ENCODE measurements around the gene NUDT22. TPM values are rescaled to one million over a fixed set of nuclear protein-coding genes. Genes with fewer than 3 reads are reported as not detected.

The NUDT22 gene
- total RNA-seq, 1 experiment from 2014 or later = 81.5 TPM

DNA sequence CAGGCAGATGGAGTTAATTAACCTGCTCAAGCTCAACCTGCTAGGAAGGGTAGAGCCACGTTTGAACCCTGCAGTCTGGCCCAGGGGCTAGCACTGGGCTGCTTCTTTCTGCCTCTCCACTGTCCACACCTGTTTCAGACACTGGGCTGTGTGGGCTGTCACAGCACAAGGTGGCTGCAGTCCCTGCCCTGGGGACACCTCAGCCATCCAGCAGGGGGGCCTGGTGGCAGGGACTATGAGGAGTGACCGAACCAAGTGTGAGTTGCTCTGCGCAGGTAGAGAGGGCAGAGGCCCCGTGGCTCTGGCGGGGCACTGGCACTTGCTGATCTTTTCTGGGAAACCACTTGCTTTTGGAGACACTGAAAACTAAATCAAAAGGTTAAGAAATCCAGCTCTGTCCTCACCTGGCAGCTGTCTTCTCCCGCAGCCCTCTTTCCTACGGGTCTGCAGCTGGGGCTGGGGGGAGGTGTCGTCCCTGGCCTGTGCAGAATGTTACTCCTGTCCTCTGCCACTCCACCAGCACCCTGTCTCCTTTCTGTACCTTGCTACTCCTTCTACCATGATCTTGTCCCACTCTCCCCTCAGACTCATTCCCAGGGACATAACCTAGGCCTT, 52.6 kb downstream of the NUDT22 start:
- Histone ChIP-seq H3K36me3 (peaks cover 57% of the 10 kb centered on the region), H3K4me3 (no peak overlapping the region), H3K9me3 (replicated peaks) (no peaks in the 10 kb centered on the region), H3K27me3 (replicated peaks) (no peaks in the 10 kb centered on the region), H3K27ac (no peak overlapping the region), H3K4me1 (replicated peaks) (peaks cover 5% of the 10 kb centered on the region)
- no peak for DNase-seq (ENCODE audit: low read depth in 1 of 2, low spot score in 2 of 2)

Other genes with a start within 250 kb of the NUDT22 start
- 35.6 and 69.7 TPM in 2 replicates for gene OTUB1, start 239.8 kb upstream of the NUDT22 start, total RNA-seq (2014; rRNA removed; shearing (Covaris generic))
- 0.18 TPM in 1 of 2 replicates, not detected in the other for gene FLRT1, start 190.3 kb upstream of the NUDT22 start, total RNA-seq (2014; rRNA removed; shearing (Covaris generic))
- 17.6 and 22.6 TPM in 2 replicates for gene MACROD1, start 60.2 kb upstream of the NUDT22 start, total RNA-seq (2014; rRNA removed; shearing (Covaris generic))
- gene STIP1, start 40.1 kb upstream of the NUDT22 start, total RNA-seq (2014; rRNA removed; shearing (Covaris generic)) = 402 and 488 TPM in 2 replicates
- gene FERMT3, start 19.6 kb upstream of the NUDT22 start, total RNA-seq (2014; rRNA removed; shearing (Covaris generic)) = 0.84 TPM in 1 of 2 replicates, not detected in the other
- gene TRPT1, start 88 bp upstream of the NUDT22 start, total RNA-seq (2014; rRNA removed; shearing (Covaris generic)) = 49.4 and 50.2 TPM in 2 replicates
- 2.7 and 11.9 TPM in 2 replicates for gene DNAJC4, start 4.3 kb downstream of the NUDT22 start, total RNA-seq (2014; rRNA removed; shearing (Covaris generic))
- 13.0 and 17.2 TPM in 2 replicates for gene VEGFB, start 8.3 kb downstream of the NUDT22 start, total RNA-seq (2014; rRNA removed; shearing (Covaris generic))
- gene FKBP2, start 14.8 kb downstream of the NUDT22 start, total RNA-seq (2014; rRNA removed; shearing (Covaris generic)) = 73.4 and 228 TPM in 2 replicates
- 467 and 505 TPM in 2 replicates for gene PPP1R14B, start 20.7 kb downstream of the NUDT22 start, total RNA-seq (2014; rRNA removed; shearing (Covaris generic))
- 34.3 and 51.5 TPM in 2 replicates for gene PLCB3, start 25.3 kb downstream of the NUDT22 start, total RNA-seq (2014; rRNA removed; shearing (Covaris generic))
- gene BAD, start 58.4 kb downstream of the NUDT22 start, total RNA-seq (2014; rRNA removed; shearing (Covaris generic)) = 154 and 158 TPM in 2 replicates
- gene GPR137, start 59.6 kb downstream of the NUDT22 start, total RNA-seq (2014; rRNA removed; shearing (Covaris generic)) = 25.4 and 46.6 TPM in 2 replicates
- 0.31 TPM in 1 of 2 replicates, not detected in the other for gene KCNK4, start 65.0 kb downstream of the NUDT22 start, total RNA-seq (2014; rRNA removed; shearing (Covaris generic))
- not detected in 2 replicates for gene CATSPERZ, start 74.1 kb downstream of the NUDT22 start, total RNA-seq (2014; rRNA removed; shearing (Covaris generic))
- 50.7 and 51.1 TPM in 2 replicates for gene ESRRA, start 79.2 kb downstream of the NUDT22 start, total RNA-seq (2014; rRNA removed; shearing (Covaris generic))
- gene TRMT112, start 91.3 kb downstream of the NUDT22 start, total RNA-seq (2014; rRNA removed; shearing (Covaris generic)) = 506 and 974 TPM in 2 replicates
- gene PRDX5, start 91.8 kb downstream of the NUDT22 start, total RNA-seq (2014; rRNA removed; shearing (Covaris generic)) = 205 and 232 TPM in 2 replicates
- 2.2 and 5.3 TPM in 2 replicates for gene CCDC88B, start 113.9 kb downstream of the NUDT22 start, total RNA-seq (2014; rRNA removed; shearing (Covaris generic))
- gene RPS6KA4, start 132.9 kb downstream of the NUDT22 start, total RNA-seq (2014; rRNA removed; shearing (Covaris generic)) = 81.8 and 84.1 TPM in 2 replicates

All from SJSA1 (cell line).